Measurements from ENCODE around the gene BTG2. TPM values are rescaled to one million over a fixed set of nuclear protein-coding genes. Genes with fewer than 3 reads are reported as not detected.
"Not testable (repeated sequence)": the region's sequence is repeated elsewhere in the genome, so short reads cannot be mapped to it uniquely, and the experiment has no call there.

Gene BTG2, protein sequence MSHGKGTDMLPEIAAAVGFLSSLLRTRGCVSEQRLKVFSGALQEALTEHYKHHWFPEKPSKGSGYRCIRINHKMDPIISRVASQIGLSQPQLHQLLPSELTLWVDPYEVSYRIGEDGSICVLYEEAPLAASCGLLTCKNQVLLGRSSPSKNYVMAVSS
- polyA plus RNA-seq (2012; ENCODE audit: insufficient read depth, insufficient read length), result 7.1 TPM

DNA sequence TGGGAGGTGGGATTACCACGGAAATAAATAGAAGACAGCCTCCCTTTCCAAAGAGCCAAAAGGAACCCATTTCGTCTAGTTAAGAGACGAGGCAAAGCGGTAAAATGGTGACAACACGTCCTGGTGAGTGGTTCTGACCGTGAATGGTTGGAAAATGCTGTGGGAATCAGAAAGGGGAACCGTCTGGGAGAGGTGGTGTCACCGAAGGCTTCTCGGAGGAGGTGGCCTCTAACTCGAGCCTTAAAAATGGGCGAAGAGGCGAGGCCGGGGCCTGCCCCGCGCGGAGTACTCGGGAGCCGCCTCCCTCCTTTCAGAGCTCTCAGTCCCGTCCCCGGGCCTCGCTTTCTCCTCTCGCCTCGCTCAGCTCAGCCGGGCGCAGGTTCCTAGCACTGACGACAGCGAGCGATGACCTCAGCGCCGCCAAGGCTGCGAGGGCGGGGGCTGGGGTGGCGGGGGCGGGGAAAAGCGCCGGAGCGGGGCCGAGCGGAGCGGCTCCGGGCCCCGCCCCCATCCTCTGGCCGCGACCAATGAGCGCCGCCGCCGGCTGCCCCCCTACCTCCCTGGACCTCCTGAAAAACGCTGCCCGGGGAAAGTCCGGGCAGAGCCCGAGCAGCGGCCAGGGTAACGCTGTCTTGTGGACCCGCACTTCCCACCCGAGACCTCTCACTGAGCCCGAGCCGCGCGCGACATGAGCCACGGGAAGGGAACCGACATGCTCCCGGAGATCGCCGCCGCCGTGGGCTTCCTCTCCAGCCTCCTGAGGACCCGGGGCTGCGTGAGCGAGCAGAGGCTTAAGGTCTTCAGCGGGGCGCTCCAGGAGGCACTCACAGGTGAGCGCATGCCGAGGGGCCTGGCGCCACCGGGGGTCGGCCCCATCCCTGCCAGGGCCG, at the start of gene BTG2:
Gene BTG2, plus strand, starts transcription at position 601 of the 890 bp plus-strand sequence. Its CDS starts 88 bp downstream, at position 689.
- DNase-seq (ENCODE audit: low read depth, low spot score), result peak; percentile 67
- peak within 1 kb of the TSS; percentile 74 for H3K4me3 ChIP-seq (ENCODE audit: low read length)

DNA sequence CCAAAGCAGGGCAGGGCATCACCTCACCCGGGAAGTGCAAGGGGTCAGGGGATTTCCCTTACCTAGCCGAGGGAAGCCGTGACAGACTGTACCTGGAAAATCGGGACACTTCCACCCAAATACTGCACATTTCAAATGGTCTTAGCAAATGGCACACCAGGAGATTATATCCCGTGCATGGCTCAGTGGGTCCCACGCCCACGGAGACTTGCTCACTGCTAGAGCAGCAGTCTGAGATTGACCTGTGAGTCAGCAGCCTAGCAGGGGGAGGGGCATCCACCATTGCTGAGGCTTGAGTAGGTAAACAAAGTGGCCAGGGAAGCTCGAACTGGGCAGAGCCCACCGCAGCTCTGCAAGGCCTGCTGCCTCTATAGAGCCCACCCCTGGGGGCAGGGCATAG, 48.7 kb upstream of the BTG2 start:
- not testable (repeated sequence) for DNase-seq (ENCODE audit: low read depth, low spot score); H3K4me3 ChIP-seq (ENCODE audit: low read length)

DNA sequence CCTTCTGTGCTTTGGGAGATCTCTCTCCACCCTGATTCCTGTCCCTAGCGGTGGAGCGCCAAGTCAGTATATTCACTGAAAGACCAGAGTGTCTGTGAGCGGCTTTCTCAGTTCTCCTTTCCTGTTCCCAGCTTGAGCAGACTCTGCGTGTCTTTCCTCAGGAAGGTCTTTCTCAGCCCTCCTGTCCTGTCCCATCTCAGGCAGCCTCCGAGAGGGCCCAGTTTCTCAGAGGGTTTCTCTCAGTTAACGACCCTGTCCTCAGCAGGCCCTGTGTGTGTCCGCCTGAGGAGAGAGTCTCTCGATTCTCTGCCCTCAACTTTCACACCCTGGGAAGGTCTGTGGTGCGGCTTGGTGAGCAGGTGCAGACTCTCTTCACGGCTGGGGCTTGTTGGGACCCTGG, 41.8 kb upstream of the BTG2 start:
- DNase-seq (ENCODE audit: low read depth, low spot score), result no peak
- H3K4me3 ChIP-seq (ENCODE audit: low read length), result no peak overlapping the region

DNA sequence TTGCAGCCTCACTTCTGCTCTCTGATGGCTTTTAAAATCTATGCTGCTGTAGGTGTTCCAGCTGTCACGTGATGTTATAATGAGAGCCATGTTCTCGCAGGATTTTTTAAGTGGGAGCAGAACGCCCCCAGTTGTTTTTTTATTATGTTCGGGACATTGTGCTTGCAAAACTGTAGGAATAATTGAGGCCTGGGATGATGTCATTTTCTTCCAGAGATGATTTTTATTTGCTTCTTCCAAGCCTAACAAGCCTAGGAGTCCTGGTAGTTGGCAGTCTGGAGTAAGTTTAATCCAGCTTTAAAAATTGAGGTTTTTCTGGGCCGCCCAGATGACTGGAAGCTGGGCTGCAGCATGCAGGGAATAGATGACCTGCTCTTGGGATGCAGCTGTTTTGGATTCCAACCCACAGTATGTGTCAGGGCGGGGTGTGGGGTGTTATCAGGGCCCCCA, 41.2 kb upstream of the BTG2 start:
- H3K4me3 ChIP-seq (ENCODE audit: low read length), result no peak overlapping the region
- no peak for DNase-seq (ENCODE audit: low read depth, low spot score)

DNA sequence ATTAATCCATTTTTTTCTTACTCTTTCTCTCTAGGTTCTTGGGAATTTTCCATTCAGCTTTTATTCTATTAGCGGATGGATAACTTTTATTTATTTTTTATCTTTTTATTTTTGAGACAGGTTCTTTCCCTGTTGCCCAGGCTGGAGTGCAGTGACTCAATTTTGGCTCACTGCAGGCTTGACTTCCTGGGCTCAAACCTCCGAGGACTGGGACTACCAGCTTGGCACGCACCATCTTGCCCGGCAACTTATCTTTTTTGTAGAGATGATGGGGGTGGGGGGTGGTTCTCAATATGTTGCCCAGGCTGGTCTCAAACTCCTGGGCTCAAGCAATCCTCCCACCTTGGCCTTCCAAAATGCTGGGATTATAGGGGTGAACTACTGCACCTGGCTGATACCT, 39.8 kb upstream of the BTG2 start:
- H3K4me3 ChIP-seq (ENCODE audit: low read length), result no peak overlapping the region
- no peak for DNase-seq (ENCODE audit: low read depth, low spot score)

DNA sequence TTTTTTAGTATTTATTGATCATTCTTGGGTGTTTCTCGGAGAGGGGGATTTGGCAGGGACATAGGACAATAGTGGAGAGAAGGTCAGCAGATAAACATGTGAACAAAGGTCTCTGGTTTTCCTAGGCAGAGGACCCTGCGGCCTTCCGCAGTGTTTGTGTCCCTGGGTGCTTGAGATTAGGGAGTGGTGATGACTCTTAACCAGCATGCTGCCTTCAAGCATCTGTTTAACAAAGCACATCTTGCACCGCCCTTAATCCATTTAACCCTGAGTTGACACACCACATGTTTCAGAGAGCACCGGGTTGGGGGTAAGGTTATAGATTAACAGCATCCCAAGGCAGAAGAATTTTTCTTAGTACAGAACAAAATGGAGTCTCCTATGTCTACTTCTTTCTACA, 39.2 kb upstream of the BTG2 start:
- not testable (repeated sequence) for H3K4me3 ChIP-seq (ENCODE audit: low read length); DNase-seq (ENCODE audit: low read depth, low spot score)

DNA sequence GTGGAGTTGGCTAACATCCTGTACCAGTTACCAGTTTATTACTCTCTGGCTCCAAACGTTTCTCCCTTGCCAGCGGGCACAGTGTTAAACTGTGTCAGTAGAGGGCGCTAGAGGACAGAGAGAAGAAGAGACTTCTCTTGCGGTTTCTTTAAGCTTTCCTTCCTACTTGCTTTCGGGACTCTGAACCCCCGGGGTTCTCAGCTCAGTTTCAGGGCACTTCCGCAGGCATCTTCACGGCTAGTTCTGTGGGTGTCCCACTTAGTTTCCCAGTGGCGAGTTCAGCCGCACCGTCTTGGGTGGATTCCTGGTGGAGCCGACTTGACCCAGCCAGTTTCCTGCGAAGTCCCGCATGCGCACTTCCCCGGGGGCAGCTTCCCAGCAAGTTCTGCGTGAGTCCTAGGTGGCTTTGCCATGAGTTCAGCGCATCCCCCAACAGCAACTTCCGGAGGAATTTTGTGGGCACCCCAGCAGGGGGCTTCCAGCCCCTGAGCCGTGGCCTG, 37.9 kb upstream of the BTG2 start:
- peak overlapping the region; percentile 61 for H3K4me3 ChIP-seq (ENCODE audit: low read length)
- DNase-seq (ENCODE audit: low read depth, low spot score), result peak; percentile 86

DNA sequence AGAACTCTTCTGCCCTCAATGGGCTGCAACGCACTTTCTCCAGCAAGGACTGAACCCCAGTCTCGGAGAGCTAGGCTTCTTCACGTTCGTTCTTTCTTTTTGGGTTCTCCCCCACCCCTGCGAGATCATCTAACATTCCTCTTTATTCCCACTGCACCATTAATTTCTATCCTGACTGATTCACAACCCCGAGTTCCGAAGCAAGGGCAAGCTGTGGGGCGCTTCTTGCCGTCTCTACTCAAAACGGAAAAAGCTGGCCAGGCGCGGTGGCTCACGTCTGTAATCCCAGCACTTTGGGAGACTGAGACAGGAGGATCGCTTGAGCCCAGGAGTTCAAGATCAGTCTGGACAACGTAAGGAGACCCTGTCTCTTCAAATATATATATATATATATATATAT, 37.4 kb upstream of the BTG2 start:
- H3K4me3 ChIP-seq (ENCODE audit: low read length), result peak overlapping the region; percentile 61
- DNase-seq (ENCODE audit: low read depth, low spot score), result no peak

DNA sequence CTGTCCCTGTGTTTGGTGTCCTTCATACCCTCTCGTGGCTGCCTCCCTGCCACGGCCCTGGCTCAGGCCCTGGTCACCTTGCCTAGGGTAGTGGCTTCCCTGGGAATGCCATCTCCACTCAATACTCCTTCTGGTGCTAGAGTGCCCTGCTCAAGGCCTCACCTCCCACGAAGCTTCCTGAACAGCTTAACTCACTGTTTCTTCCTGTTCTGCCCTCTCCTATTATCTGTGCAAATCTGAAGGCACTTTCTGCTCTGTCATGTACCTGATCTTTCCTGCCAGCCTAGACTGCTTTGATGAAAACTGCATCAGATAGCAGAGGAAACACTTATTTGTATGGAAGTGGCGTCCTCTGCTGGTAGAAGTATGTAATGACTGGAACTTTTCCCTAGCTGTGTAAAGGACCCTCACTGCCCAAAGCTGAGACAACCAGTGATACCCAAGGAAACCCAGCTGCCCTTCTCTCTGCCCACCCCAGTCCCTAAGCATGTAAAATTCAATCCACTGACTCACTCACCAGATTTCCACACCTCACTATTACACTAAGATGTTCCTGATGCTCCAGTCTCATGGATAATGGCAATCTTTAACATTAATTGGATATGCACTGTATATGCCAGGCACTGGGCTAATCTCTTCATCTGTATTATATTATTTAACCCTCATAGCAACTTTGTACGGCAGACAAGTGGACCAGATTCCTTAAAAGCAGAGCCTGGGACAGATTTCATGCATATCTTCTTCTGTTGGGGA, 36.2 kb upstream of the BTG2 start:
- peak; percentile 94 for DNase-seq (ENCODE audit: low read depth, low spot score)

DNA sequence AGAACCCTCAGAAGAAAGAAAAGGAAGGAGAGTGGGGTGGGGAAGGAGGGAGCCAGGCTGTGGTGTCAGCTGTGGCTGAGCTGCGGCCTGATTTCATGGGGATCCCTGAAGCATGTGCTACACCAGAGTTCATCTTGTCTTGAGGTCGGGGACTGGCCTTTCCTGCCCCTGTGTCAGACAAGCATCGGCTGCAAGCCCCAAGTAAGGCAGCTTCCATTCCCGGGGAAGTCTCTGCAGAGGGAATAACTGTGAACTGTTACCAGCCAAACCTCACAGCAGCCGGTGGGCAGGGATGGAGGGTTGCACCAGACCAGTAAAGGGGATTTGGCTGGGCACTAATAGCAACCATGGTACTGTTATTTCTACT, 35.7 kb upstream of the BTG2 start:
- no peak overlapping the region for H3K4me3 ChIP-seq (ENCODE audit: low read length)
- DNase-seq (ENCODE audit: low read depth, low spot score), result no peak

More for the DNA sequence above, 36.2 kb upstream of the BTG2 start:
- no peak overlapping the region for H3K4me3 ChIP-seq (ENCODE audit: low read length)

DNA sequence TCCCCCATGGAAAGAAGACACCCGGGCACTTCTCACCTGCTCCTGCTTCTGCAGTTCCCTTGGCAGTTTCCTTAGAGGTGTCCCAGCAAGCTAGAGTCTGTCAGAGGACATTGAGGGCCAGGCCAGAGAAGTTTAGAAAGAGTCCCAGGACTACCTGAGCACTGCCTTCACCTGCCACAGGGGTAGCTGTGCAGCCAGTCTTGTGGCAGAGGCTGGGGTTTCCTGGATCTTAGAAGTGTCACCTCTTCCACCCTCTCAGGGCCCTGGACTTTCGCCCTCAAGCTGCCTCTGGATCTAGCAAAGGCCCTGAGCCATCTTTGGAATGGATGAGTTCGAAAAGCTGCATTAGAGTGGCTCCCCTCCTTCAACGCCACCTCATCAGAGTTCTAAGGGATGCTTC, 34.9 kb upstream of the BTG2 start:
- DNase-seq (ENCODE audit: low read depth, low spot score), result no peak

DNA sequence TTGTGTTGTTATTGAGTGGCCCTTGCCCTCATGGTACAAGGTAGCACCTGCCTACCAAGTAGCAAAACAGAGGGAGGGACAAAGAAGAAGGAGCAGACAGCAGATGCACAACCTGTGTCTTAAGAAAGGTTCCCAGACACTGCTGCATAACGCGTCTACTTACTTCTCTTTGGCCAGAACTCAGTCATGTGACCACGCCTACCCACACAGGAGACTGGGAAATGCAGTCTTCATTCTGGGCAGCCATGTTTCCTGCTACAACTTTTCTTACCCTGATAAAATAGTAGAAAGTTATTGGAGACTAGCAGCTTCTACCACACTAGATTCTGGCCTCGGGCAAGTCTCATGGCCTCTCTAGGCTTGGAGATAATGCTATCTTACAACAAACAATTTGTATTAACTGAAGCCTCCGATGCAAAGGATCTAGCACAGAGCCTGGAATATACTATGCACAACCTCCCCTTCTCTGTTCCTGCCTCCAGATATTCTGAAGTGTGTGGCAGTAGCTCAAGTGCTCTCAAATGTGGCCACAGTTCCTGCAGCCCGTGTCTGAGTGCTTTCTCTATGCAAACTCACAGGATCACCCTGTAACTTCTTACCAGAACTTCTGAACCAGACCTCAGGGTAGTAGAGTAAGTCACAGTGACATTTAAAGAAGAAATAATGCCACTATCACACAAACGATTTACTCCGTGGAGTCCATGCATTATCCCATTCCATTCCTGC, 34.1 kb upstream of the BTG2 start:
- no peak overlapping the region for H3K4me3 ChIP-seq (ENCODE audit: low read length)
- peak; percentile 85 for DNase-seq (ENCODE audit: low read depth, low spot score)

More for the DNA sequence above, 34.9 kb upstream of the BTG2 start:
- no peak overlapping the region for H3K4me3 ChIP-seq (ENCODE audit: low read length)

DNA sequence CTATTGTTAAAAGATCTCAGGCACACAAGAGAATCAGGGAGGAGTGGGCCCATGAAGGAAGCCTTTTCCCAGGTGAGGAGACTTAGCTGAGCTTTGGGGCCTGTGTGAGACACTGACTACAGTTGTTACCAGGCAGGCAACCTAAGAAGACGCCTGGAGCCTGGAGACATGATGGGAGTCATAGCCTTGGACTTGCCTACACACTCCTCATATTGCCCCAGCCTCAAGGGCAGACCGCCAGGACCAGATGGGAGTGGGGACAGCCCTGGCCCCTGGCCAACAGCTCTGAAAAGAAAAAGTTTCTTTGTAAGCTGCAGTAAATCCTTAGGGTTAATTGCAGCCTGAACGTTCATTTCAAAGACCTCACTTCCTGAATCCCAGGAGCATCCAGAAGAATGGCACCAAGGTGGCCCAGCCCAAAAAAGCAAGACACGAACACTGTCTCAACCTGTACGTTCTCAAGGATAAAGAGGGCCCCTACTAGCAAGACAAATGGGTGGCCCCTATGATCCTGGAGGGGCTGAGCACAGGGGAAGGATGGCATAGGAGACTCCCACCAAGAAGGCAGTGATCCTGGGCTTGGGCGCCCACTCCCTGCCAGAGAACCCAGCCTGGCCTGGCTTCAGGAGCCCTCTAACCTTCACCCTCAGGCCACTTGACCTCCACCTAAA, 33.2 kb upstream of the BTG2 start:
- no peak overlapping the region for H3K4me3 ChIP-seq (ENCODE audit: low read length)
- DNase-seq (ENCODE audit: low read depth, low spot score), result no peak

DNA sequence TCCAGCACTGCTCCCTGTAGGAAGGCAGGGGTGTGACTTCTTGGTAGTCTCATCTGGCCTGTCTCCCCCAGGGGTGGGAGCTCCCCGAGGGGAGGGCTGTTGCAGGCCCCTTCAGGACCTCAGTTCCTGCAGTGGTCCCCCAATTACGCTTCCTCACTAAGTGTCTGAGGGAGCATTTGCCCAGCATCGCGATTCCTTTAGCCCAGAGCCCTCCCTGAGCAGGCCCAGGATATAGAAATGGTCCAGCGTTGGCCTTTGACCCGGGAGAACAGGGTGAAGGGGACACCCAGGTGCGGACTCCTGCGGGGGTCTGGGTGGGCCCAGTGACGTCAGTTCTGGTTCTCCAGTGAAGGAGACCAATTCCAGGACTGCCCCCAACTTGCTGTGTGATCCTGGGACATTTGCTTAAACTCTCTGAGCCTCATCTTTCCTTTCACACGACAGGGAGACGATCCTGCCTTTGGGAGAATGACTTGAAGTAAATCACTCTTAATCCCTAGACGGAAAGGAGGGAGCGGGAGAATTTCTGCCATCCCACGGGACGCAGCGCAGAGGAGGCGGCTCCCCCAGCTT, 32.6 kb upstream of the BTG2 start:
- H3K4me3 ChIP-seq (ENCODE audit: low read length), result no peak overlapping the region
- no peak for DNase-seq (ENCODE audit: low read depth, low spot score)

DNA sequence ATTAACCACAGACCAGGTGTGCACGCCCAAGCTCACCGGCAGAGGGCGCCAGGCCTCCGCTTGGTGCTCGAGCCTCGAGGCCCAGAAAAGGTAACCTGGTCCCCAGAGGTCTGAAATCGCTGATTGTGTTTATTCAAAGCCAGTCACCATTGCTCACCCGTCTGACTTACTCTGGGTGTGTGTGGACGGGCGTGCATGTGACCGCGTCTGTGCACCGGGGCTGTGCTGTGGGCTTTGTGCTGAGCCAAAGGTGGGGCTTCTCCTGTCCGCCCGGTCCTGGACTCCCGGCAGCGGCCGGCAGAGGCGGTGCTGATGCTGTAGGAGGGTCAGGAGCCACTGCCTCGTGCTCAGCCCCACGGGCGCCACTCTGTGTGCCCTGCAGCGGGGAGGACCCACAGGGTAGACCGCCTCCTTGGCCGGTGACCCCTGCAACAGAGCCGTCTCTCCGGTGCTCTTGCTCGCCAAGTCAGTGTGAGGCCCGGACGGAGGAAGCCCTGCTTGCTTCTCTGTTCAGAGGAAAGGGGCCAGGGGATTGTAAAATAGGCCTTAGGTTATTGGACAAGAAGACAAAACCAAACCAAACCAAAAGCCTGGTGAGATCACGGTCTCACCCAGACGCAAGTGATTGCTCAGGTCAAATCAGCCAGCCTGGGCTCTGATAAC, 32.0 kb upstream of the BTG2 start:
- peak; percentile 69 for DNase-seq (ENCODE audit: low read depth, low spot score)
- H3K4me3 ChIP-seq (ENCODE audit: low read length), result no peak overlapping the region

DNA sequence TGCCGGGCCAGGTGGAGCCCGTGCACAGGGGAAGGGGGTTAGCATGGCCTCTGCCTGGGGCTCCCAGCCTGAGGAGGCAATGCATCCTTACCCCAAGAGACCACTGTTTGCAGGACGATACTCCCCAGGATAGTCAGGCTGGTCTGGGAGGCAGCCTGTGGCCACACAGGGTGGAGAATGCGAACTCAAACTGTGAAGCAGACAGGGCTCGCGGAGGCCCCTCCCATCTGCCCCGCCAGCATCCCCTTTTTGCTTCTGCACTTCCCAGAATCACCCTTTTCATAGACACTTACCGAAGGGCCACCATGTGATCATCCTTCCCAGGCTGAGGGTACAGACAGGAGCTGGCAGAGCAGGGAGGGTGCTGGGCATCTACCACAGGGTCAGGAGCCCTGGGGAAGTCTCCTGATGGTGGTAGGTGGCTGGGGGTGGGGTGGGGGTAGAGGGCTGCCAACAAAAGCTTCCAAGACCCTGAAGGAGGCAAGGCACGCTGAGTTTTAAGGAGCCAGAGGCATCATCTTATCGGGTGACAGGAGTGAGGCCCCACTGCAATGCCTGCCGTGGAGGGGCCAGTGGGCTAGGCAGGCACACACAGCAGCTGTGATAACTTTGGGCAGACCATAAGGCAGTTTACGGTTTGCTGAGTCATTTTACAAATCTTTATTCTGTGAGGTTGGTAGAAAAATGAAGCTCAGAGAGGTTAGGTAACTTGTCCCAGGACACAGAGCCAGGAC, 31.3 kb upstream of the BTG2 start:
- no peak overlapping the region for H3K4me3 ChIP-seq (ENCODE audit: low read length)
- DNase-seq (ENCODE audit: low read depth, low spot score), result no peak
